ENCODE data around the gene POLR2E.
A peak's percentile ranks its signal among the peaks of the same experiment; 100 is the strongest.

Gene POLR2E

DNA sequence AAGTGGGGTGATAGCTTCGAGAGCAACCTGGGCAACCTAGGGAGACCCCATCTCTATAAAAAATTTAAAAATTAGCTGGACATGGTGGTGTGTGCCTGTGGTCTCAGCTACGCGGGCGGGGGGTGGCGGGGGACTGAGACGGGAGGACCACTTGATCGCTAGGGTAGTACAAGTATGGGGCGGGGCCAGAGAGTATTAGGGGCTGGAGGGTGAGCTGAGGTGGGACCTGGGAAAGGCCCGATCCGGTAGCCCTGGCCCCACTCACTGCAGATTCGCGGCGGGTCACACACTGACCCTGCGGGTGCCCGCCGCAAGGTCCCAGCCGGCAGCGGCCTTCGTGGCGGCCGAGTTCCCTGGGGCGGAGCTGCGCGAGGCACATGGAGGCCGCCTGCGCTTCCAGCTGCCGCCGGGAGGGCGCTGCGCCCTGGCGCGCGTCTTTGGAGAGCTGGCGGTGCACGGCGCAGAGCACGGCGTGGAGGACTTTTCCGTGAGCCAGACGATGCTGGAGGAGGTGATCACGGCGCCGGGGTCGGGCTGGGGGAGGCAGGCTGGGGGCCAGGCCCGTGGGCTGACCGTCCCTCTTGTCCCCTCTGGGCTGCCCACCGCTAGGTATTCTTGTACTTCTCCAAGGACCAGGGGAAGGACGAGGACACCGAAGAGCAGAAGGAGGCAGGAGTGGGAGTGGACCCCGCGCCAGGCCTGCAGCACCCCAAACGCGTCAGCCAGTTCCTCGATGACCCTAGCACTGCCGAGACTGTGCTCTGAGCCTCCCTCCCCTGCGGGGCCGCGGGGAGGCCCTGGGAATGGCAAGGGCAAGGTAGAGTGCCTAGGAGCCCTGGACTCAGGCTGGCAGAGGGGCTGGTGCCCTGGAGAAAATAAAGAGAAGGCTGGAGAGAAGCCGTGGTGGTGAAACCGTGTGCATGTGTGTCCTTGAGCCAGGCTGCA lies 30.2 kb downstream of the POLR2E start:
- DNase-seq (ENCODE audit: low spot score): no peak

DNA sequence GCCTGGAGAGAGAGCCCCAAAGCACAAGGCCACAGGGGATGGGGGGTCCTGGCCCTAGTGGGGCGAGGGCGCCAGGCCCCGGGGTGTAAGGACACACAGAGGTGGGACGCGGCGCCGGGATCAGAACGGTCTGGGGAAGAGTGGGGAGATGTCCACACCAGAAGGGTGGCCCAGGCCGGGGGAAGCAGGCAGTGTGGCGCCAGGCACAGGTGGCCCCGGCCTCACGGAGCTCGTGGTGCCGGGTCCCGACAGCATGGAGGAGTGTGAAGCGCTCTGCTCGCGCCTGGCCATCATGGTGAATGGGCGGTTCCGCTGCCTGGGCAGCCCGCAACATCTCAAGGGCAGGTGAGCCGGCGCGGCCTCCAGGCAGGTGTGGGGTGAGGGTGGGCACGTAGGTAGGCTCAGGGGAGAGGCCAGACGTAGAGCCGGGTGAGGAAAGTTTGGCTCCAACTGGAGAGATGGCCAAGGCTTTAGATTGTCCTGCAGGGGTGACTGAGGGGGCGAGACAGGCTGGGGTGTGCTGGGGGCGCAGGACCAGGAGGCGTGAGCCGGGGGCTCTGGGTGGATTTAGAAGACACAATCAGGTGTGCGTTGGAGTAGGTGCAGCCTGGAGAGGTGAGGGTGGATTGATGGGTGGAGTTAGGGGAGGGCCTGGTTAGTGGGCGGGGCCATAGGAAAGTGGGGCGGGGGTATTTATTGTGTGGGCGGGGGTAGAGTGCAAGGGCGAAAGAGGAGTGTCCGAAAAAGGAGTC lies 31.1 kb downstream of the POLR2E start:
- DNase-seq (ENCODE audit: low spot score): no peak

DNA sequence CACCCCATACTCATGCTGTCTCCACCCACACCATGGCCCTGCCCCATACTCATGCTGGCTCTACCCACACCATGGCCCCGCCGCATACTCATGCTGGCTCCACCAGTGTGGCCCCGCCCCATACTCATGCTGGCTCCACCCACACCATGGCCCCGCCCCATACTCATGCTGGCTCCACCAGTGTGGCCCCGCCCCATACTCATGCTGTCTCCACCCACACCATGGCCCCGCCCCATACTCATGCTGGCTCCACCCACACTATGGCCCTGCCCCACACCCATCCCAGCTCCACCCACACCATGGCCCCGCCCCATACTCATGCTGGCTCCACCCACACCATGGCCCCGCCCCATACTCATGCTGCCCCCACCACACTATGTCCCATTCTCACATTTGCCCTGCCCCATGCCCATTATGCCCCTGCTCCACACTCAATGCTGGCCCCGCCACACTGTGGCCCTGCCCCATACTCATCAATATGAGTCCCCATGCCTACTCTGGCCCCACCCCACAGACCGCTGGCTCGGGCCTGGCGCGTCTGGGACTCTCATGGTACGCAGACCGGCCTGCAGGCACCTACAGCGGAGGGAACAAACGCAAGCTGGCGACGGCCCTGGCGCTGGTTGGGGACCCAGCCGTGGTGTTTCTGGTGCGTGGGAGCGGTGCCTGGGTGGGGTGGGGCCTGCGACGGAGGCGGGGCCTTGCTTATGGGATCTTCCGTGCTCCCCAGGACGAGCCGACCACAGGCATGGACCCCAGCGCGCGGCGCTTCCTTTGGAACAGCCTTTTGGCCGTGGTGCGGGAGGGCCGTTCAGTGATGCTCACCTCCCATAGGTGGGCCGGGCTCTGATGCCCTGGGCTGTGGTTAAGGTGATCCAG lies 31.9 kb downstream of the POLR2E start:
- DNase-seq (ENCODE audit: low spot score): peak; percentile 78

DNA sequence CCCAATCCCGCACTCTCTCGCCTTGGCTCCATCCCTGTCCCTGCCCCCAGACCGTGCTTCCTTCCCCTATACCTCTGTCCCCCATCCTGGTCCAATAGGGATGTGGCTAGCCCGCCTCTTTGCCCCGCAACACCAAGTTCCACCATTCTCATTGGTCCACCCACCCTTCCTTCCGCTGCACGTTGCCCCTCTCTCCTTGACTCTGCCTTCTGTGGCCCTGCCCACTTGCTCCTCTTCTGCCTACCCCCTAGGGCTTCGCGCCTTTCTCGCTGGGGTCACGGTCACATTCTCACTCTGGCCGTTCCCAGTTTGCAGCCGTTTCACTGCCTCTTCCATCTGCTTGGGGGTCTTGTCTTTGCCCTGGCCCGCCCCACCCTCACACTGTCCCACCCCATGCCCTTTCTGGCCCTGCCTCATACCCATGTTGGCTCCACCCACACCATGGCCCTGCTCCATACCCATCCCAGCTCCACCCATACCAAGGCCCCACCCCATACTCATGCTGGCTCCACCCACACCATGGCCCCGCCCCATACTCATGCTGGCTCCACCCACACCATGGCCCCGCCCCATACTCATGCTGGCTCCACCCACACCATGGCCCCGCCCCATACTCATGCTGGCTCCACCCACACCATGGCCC lies 32.7 kb downstream of the POLR2E start:
- peak; percentile 68 for DNase-seq (ENCODE audit: low spot score)

DNA sequence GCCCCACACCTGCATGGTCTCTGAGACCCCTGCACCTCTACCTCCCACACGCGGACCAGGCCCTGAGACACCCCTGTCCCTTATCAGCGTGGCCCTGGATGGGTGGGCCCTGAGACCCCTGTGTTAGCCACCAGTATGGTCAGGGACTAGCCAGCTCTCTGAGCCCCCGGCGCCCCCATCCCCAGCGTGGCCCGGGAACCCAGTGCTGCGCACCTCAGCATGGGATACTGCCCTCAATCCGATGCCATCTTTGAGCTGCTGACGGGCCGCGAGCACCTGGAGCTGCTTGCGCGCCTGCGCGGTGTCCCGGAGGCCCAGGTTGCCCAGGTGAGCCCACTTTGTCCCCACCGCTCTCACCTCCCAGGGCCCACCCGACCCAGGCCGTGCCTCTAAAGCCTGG lies 33.2 kb downstream of the POLR2E start:
- no peak for DNase-seq (ENCODE audit: low spot score)

DNA sequence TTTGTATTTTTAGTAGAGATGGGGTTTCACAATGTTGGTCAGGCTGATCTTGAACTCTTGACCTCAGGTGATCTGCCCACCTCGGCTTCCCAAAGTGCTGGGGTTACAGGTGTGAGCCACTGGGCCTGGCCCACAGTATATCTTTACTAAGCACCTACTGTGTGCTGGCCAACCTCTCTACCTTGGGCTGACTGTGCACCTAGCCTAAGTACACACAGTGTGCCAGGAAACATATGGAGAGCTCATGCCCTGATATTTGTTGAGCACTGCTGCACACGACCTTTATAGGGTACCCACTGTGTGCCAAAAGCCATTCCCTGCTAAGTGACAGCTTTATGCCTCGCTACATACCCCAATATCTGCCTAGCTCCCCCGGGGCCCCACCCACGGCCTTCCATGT lies 34.5 kb downstream of the POLR2E start:
- no peak for DNase-seq (ENCODE audit: low spot score)

DNA sequence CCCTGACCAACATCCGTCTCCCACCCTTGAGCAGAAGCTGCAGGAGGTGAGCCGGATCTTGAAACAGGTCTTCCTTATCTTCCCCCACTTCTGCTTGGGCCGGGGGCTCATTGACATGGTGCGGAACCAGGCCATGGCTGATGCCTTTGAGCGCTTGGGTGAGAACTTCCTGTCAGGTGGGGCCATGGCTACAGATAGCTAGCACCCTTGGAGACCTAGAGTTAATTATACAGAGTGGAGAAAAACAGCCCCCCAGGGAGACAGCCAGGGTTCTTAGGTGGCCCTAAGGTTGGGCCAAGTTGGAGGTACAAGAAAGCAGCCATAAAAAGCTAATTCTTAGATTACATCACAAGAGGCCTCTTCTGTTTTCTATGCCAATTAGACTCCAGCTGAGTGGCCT lies 37.1 kb downstream of the POLR2E start:
- DNase-seq (ENCODE audit: low spot score): no peak

DNA sequence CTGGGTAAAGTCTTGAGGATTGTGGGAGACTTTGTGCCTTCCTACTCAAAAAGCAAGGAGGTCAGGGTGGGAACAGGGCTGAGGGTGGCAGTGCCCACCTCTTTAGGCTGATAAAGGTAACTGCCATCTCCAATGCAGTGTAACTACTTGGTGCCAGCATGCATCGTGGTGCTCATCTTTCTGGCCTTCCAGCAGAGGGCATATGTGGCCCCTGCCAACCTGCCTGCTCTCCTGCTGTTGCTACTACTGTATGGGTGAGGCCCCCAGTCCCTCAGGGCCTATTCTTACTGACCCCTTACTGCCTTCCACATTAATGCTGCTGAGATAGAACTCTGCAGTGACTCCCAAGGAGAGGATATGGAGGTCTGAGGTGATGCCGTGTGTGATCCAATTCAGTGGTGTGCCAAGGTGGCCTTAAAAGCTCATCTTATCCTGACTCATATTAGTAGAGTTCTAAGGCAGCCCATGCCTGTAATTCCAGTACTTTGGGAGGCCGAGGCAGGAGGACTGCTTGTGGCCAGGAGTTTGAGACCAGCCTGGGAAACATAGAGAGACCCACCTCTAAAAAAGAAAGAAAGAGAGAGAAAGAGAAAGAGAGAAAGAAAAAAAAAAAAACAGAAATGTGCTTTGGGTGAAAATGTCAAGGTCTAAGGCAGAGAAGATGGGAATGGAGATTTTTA lies 37.9 kb downstream of the POLR2E start:
- peak; percentile 32 for DNase-seq (ENCODE audit: low spot score)

DNA sequence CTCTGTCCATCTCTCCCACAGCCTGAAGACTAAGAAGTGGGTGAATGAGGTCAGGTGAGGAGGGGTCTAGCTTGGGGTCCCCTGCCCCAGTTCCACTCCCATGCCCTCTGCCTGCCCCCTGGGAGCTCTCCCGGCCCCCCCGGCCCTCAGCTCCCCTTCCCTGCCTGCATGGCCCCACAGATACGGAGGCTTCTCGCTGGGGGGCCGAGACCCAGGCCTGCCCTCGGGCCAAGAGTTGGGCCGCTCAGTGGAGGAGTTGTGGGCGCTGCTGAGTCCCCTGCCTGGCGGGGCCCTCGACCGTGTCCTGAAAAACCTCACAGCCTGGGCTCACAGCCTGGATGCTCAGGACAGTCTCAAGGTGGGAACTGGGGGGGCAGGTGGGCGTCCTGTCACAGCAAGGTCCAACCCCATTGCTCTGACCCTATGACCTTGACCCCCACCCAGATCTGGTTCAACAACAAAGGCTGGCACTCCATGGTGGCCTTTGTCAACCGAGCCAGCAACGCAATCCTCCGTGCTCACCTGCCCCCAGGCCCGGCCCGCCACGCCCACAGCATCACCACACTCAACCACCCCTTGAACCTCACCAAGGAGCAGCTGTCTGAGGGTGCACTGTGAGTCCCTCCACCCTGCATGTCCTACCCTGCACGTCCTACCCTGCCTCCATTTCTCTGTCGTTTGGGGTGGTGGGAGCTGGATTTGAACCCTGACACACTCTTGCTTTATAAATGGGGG lies 39.1 kb downstream of the POLR2E start:
- no peak for DNase-seq (ENCODE audit: low spot score)

DNA sequence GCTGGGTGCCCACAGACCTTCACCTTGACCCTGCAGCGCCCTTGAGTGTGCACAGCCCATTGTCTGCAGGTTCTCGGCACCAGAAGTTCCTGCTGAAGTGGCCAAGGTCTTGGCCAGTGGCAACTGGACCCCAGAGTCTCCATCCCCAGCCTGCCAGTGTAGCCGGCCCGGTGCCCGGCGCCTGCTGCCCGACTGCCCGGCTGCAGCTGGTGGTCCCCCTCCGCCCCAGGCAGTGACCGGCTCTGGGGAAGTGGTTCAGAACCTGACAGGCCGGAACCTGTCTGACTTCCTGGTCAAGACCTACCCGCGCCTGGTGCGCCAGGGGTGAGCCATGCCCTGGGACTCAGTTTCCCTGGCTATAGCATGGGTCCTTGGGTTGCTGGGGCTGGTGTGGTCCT lies 40.1 kb downstream of the POLR2E start:
- DNase-seq (ENCODE audit: low spot score): no peak

DNA sequence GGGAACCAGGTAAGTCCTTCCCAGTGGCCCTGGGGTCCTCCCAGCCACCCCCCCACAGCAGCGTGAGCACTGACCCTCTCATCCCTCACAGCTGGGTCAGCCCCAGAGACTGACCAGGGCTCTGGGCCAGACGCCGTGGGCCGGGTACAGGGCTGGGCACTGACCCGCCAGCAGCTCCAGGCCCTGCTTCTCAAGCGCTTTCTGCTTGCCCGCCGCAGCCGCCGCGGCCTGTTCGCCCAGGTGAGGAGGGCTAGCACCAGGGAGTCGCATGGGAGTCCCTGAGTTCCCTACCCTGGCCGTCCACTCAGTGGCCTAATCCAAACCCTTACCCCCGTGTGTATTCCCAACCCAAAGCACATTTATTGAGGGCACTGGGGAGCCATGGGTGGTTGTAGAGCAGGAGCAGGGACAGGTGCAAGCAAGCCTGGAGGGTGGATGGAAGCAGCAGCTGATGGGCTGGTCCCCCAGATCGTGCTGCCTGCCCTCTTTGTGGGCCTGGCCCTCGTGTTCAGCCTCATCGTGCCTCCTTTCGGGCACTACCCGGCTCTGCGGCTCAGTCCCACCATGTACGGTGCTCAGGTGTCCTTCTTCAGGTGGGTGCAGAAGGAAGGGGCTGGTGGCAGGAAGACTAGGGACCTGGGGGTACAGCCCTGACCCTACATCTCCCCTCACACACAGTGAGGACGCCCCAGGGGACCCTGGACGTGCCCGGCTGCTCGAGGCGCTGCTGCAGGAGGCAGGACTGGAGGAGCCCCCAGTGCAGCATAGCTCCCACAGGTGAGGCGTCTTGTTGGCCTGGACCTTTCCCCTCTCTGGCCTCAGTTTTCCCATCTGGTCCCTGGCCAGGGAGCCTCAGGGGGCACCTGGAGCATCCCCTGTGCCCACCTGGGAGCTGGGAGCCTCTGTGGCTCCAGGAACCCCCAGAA lies 40.8 kb downstream of the POLR2E start:
- DNase-seq (ENCODE audit: low spot score): no peak

DNA sequence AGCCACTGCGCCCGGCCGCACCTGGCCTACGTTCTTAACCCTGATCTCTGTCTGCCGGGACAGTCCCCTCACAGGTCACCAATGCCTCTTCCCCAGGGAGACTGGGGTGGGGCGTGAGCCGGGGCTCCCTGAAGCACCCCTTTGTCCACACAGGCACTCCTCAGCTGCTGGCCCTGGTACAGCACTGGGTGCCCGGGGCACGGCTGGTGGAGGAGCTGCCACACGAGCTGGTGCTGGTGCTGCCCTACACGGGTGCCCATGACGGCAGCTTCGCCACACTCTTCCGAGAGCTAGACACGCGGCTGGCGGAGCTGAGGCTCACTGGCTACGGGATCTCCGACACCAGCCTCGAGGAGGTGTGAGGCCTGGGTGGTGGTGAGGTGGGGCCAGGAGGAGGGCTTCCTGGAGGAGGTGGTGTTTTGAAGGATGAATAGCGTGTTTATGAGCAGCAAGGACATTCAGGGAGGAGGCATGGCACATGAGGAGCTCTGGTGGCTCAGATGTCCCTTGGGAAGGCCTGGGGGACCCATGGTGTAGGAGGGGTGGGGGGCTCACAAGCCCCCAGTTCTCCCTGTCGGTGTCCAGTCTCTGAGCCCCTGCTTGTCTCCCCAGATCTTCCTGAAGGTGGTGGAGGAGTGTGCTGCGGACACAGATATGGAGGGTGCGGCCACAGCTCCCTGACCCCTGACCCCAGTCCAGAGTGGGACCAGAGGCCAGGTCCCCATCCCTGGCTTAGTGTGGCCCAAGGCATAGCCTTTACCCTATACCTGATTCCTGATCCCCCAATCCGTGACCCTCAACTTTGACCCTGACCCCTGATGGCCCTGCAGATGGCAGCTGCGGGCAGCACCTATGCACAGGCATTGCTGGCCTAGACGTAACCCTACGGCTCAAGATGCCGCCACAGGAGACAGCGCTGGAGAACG lies 41.7 kb downstream of the POLR2E start:
- no peak for DNase-seq (ENCODE audit: low spot score)

DNA sequence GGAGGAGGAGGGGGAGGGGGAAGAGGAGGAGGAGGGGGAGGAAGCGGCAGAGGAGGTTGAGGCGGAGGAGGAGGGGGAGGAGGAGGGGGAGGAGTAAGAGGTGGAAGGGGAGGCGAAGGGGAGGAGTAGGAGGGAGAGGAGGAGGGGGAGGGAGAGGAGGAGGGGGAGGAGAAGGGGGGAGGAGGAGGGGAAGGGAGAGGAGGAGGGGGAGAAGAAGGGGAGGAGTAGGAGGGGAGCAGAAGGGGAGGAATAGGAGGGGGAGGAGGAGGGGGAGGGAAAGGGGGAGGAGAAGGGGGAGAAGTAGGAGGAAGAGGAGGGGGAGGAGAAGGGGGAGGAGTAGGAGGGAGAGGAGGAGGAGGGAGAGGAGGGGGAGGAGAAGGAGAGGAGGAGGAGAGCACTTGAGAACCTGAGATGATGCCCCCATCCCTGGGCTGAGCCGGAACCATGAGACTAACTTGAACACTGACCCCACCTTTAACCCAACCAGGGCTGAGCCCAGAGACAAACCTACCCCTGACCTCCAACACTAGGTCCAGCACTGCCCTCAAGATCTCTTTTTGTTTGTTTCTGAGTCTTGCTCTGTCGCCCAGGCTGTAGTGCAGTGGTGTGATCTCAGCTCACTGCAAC lies 42.7 kb downstream of the POLR2E start:
- DNase-seq (ENCODE audit: low spot score): no peak

DNA sequence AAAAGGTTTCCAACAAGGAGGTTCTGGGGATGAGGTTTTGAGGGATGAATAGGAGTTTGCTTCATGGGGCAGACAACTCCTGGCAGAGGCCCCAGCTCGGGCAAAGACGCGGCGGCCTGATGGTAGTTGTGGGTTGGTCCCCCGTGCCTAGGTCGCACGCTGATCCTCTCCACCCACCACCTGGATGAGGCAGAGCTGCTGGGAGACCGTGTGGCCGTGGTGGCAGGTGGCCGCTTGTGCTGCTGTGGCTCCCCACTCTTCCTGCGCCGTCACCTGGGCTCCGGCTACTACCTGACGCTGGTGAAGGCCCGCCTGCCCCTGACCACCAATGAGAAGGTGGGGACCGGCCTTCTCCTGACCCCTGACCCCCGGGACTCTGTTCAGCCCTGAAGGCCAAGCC lies 43.4 kb downstream of the POLR2E start:
- no peak for DNase-seq (ENCODE audit: low spot score)

DNA sequence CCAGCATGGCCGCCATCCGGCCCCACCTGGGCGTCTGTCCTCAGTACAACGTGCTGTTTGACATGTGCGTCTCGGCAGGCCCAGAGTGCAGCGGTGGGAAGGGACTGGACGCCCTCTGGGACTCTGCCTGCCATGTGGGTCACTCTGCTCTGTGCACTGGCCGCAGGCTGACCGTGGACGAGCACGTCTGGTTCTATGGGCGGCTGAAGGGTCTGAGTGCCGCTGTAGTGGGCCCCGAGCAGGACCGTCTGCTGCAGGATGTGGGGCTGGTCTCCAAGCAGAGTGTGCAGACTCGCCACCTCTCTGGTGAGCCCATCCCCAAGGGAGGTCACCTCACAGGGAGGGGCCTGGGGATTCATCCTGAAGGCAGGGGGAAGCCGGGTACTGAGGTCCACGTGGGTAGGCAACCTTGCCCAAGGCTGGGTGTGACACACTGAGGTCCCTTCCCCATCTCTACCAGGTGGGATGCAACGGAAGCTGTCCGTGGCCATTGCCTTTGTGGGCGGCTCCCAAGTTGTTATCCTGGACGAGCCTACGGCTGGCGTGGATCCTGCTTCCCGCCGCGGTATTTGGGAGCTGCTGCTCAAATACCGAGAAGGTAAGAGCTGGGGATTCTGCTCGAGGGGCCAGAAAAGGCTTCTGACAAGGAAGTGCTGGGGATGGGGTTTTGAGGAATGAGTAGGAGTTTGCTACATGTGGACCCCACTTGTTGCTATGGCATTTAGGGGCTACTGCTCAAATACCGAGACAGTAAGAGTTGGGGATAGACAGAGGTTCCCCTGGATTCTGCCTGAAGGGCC lies 44.0 kb downstream of the POLR2E start:
- no peak for DNase-seq (ENCODE audit: low spot score)

DNA sequence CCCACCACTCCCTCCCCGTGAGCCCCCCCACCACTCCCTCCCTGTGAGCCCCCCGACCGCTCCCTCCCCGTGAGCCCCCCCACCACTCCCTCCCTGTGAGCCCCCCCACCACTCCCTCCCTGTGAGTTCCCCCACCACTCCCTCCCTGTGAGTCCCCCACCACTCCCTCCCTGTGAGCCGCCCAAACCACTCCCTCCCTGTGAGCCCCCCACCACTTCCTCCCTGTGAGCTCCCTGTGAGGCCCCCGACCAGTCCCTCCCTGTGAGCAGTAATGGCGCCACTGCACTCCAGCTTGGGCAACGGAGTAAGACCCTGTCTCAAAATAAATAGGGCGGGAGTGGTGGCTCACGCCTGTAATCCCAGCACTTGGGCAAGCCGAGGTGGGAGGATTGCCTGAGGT lies 45.4 kb downstream of the POLR2E start:
- DNase-seq (ENCODE audit: low spot score): no peak

DNA sequence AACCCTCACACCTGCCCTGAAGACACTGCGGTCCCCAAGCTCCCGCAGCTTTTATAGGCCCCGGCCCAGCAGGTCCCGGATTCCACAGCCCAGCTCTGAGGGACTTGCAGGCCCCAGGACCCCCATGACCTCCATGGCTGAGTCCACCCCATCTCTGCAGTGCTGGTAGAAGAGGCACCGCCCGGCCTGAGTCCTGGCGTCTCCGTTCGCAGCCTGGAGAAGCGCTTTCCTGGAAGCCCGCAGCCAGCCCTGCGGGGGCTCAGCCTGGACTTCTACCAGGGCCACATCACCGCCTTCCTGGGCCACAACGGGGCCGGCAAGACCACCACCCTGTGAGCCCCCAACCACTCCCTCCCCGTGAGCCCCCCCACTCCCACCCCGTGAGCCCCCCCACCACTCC lies 46.1 kb downstream of the POLR2E start:
- no peak for DNase-seq (ENCODE audit: low spot score)

Data from hematopoietic multipotent progenitor cell treated with erythropoietin and hydrocortisone succinate and interleukin-3 and kit ligand, for 17 days (in vitro differentiated cells).